Ramos (cell line): Measurements from ENCODE around the gene PAPOLA.

Experiments
- in situ Hi-C: fragments of 300-500 bp; cut with MboI; formaldehyde crosslinking; loops from one replicate; pipeline ENCODE4 v1.14.3; 2022; ENCODE audit warnings: low sequenced_read_pairs; ENCODE audit not compliant: unreplicated experiment

PAPOLA gene

GRCh38 chr14:96583569-96584041 is 81.4 kb downstream of the PAPOLA start:
- in situ Hi-C loops: no loop called here

GRCh38 chr14:96584199-96584906 is 82.2 kb downstream of the PAPOLA start:
- in situ Hi-C loops: no loop called here

DNA sequence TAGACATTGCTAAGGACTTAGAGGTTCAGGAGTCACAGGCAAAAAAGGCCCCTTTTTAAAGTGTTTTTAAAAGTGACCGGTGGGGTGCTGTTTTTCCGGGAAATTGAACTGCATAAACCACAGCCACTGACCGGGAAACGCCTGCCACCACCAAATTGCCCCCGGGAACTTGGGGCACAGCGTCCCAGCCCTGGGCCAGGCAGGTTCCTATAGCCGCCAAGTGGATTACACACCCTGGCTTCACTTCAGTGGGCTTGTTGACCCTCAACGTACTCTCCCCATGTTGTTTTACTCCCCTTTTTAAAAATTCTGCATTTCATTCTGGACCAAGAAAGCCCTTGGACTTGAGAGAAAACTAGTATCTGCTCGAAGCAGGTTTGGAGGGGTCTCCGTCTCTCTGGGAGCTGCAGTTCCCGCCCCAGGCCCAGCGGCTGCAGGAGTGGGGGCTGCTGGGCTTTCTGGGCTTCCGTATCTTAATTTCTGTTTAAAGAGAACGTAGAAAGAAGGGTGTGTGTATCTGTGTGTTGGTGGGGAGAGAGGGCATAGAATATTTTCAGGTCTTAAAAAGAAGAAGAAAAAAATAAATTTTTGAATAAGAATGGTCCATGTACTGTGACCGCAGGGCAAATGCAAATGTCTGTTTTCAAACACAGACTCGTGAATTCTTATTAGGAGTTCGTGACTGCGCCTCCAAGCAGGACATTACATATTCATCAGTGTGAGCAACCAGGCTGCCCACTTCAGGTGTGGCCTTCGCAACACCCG is 82.9 kb downstream of the PAPOLA start:
- in situ Hi-C loops: no loop called here

DNA sequence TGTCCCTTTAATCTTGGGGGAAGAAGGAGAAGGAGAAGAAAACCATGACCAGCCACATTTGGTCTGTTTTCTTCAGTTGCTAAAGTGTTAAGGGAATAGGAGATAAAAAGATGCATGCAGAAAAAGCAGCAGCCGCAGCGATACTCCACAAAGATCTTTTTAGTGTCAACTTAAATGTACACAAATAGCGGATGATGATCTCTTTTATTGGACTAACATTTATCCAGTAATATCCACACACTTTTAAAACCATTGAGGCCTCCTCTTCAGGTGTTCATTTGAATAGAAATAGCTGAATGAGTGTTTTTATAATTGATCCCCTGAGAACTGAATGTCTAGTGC is 83.5 kb downstream of the PAPOLA start:
- in situ Hi-C loops: no loop called here

GRCh38 chr14:96586056-96586455 is 83.9 kb downstream of the PAPOLA start:
- in situ Hi-C loops: no loop called here

GRCh38 chr14:96586921-96587822 is 85.0 kb downstream of the PAPOLA start:
- in situ Hi-C loops: no loop called here

- in situ Hi-C loops: no loop called here
These were observed 85.7 kb downstream of the PAPOLA start for GRCh38 chr14:96587823-96588385.

GRCh38 chr14:96588410-96589257 is 86.5 kb downstream of the PAPOLA start:
- in situ Hi-C loops: no loop called here

DNA sequence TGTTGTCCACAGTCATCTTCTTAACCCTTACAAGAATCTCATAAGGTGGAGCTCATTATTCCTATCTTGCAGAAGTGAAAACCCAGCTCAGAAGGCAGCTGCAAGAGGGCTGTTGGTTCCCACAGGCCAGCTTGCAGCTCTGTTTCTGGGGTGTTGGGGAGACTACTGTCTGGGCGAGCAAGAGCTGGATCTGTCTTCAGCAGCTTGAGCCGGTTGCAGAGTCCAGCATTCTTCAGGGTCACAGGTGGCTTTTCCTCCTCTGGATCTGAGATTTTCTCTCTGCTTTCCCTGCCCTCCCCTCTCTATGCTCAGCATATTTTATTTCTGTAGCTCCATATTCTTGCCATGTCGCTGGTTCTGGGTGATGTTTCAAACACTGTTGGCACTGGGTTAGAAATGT is 87.4 kb downstream of the PAPOLA start:
- in situ Hi-C loops: no loop called here

- in situ Hi-C loops: no loop called here
These were observed 88.1 kb downstream of the PAPOLA start for GRCh38 chr14:96590190-96590864.

DNA sequence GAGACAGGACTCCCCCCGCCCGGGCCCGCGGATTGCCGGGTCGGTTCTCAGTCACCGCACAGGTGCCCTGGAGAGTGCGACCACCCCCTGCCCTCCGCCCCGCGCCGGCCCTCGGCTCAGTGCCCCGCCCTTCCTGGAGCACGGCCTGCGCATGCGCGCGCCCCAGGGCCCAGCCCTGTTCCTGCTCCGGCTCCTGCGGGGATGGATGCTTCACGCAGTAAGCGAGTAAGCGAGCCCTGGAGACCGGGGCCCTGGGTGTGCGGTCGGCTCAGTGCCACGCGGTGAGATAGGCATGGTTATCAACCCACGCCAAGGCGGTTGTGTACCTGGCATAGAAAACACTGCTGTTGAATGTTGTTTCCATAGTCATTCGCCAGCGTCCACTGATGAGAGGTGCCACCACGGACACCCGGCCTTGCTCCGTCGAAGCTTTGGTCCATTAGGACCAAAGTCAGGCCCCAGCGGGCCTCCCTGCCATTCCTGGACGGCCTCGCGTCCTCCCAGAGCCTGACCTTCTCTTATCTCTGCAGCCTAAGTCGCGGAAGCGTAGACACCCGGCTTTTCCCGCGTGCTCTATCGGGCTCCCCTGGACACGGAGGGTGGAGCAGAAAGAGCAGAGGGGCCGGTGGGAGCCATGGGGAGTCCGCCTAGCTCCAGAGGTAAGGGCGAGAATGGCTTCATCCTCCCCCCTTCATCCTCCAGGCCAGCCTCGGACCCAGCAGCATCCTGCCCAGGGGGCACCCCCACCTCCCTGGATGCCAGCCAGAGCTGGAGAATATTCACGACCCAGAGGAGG is 90.6 kb downstream of the PAPOLA start:
- in situ Hi-C loops: no loop called here

DNA sequence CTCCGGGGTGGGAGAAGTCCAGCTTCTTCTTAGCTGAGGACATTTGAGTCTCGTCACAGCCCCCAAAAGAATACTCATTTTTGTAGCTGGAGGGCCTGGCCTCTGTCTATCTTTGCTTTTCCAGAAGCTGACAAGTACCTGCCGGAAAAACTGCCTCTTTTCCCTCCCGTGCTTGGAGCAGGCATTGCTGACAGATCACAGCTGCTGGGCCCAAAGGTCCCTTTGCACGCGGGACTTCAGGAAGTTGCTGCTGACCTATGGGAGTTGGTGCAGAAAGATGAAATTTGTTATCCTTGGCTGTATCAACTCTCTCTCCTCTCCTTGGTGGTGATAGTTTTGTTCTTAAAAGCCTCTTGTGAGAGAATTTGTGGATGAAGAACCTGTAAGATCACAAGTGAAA is 92.8 kb downstream of the PAPOLA start:
- in situ Hi-C loops: no loop called here

DNA sequence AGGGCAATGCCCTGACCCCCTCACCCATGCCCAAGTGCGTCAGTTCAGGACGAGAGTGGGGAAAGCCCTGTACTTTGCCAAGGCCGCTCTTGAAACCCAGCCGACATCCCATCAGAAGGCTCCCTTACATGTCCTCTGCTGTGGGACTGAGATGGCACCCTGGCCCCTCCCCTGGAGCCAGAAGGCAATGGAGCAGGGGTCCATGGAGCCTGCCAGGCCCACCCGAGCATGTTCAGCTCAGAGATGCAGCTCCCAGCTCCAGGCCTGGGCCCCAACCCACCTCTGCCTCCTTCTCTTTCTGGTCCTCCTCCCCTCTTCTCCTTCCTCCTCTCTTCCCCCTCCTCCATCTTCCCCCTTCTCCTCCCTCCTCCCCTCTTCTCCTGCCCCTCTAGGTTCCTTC is 95.5 kb downstream of the PAPOLA start:
- in situ Hi-C loops: no loop called here

GRCh38 chr14:96598332-96598928 is 96.2 kb downstream of the PAPOLA start:
- in situ Hi-C loops: no loop called here

GRCh38 chr14:96599076-96599475 is 96.9 kb downstream of the PAPOLA start:
- in situ Hi-C loops: no loop called here

- in situ Hi-C loops: no loop called here
These were observed 100.0 kb downstream of the PAPOLA start for GRCh38 chr14:96602186-96602585.

DNA sequence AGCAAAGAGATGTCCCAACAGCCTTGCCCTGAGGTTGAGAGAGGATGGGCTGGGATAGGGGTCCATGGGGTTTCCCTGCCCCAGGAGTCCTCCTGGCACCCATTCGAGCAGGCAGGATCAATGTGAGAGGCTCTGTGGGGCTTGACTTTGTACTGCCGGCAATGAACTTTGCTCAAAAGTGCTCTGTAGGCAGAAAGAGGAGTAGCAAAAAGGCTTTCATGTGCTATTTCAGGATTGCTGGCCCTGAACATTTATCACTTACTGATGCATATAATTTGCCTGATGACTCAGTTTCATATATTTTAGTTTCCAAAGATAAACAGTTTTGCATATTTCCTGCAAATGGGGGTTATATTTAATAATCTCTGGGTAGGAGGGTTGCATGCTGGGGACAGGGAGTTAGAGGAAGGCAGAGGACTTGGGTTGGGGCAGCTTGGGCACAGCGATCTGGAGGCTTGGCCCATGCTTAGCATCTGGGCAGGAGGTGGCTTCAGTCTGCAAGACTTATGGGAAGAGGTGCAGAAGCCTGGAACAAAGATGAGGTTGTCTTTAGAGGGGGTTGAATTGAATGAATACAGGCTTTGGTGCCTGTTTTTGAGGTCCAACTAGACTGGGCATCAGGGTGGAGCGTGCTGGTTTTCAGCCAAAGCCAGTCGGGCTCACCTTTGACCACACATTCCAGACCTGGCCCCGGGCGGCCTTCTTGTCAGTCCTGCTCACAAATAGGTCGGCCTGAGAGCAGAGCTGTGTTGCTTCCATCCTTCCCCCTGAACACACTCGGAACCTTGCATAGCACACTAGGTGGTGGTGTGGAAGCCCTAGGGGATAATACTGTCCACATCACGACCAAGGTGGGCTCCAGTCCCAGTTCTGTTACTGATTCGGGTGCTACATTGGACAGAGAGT is 101.4 kb downstream of the PAPOLA start:
- in situ Hi-C loops: no loop called here
